Measurements from ENCODE around the gene PIGO. TPM values are rescaled to one million over a fixed set of nuclear protein-coding genes. Genes with fewer than 3 reads are reported as not detected.

The PIGO gene
- total and polyA plus RNA-seq, 9 of the 15 experiments (the other 6 are each of a cell fraction or from before 2014, with no cell fraction given) = 5.4 to 13.7 (median 9.7) TPM

GRCh38 chr9:35054185-35054835 is 42.1 kb downstream of the PIGO start (continued):
- TF ChIP-seq CEBPZ (IDR thresholded peaks at IDR 0.05; ENCODE audit: borderline replicate concordance, low read depth, low read length) (no peak), KLF1 (tag; IDR thresholded peaks at IDR 0.05) (no peak)

GRCh38 chr9:35051069-35051967 is 45.1 kb downstream of the PIGO start:
- in situ Hi-C loops (cut with MboI) = no loop called here
- TF ChIP-seq CLOCK (CRISPR knock-in tag; IDR thresholded peaks at IDR 0.05; ENCODE audit: borderline replicate concordance) (no peak), RAD21 (CRISPR knock-in tag; conservative IDR thresholded peaks at IDR 0.05 in 1 of 2, IDR thresholded peaks at IDR 0.05 in 1 of 2) (peak; percentile 27 to 73; a peak in 3 of 4 replicates), ATF2 (CRISPR knock-in tag; IDR thresholded peaks at IDR 0.05) (no peak), FOXA1 (IDR thresholded peaks at IDR 0.05; ENCODE audit: borderline replicate concordance) (no peak), SIRT6 (IDR thresholded peaks at IDR 0.05; ENCODE audit: low read depth, low read length) (no peak), SP2 (IDR thresholded peaks at IDR 0.05; ENCODE audit: extremely low read depth, low read depth, low read length, poor library complexity, severe bottlenecking) (no peak), FOXP1 (CRISPR knock-in tag; IDR thresholded peaks at IDR 0.05) (no peak)

More at GRCh38 chr9:35051069-35051967, 45.1 kb downstream of the PIGO start:
- FAIRE-seq (peak; percentile 89), DNase-seq (ENCODE audit: extremely low read depth in 1 of 4, low spot score in 3 of 4) (peak; percentile 43 to 72 (median 50)), ATAC-seq (peak; percentile 92)
- Histone ChIP-seq H3K9me3 (replicated peaks; ENCODE audit: control insufficient read depth, insufficient read depth, low read depth, low read length) (no peaks in the 10 kb centered on the region), H2AFZ (ENCODE audit: low read depth, low read length) (no peak overlapping the region), H3K4me3 (no peak overlapping the region), H3K27ac (ENCODE audit: extremely low read depth, low read depth, low read length) (no peak overlapping the region), H3K4me2 (ENCODE audit: insufficient read depth, low read length) (no peak overlapping the region; the same call in 1 of the 2 replicates), H3K9me1 (ENCODE audit: control insufficient read depth, insufficient read depth, low read length) (no peaks in the 10 kb centered on the region), H3K9ac (ENCODE audit: insufficient read depth in 1 of 2, low read depth in 2 of 2, low read length in 2 of 2) (no peak overlapping the region), H3K36me3 (ENCODE audit: control insufficient read depth, insufficient read depth, low read length) (peaks cover 16% of the 10 kb centered on the region; the same call in 2 of the 3 replicates), H3K27me3 (ENCODE audit: control insufficient read depth in 2 of 2, insufficient read depth in 2 of 2, low read length in 2 of 2) (no peaks in the 10 kb centered on the region), H3K79me2 (ENCODE audit: control insufficient read depth, insufficient read depth, low read length) (no peaks in the 10 kb centered on the region), H3K4me1 (replicated peaks in 1 of 2; ENCODE audit: control insufficient read depth in 2 of 2, insufficient read depth in 2 of 2, low read length in 2 of 2) (peaks cover 0 to 2% of the 10 kb centered on the region in 2 experiments; a peak in 2 of 5 replicates), H4K20me1 (replicated peaks; ENCODE audit: control insufficient read depth, insufficient read depth, low read length) (no peaks in the 10 kb centered on the region)
- CTCF ChIA-PET (ENCODE audit: low intra/inter-chr PET ratio) = interaction anchor here (0.8 to 1.5 kb wide), 2 partner anchors 66 to 151 kb away, joined by 5 to 7 read pairs; no protein-coding TSS in a partner anchor
- intact Hi-C loops (cut with micrococcal nuclease) = loop anchor here (5.0 kb wide), 2 partner anchors 54 to 154 kb away; a partner anchor contains a TSS
- WGBS (ENCODE audit: insufficient coverage, low coverage, missing lambda C conversion rate) = 21% methylated on average over 4 of the region's 7 CpGs
- BruUV-seq (replicated peaks) = no TSS peak
- POLR2A ChIA-PET = interaction anchor here (0.6 to 3.8 kb wide), 8 partner anchors 8 to 594 kb away, joined by 3 to 30 read pairs (median 4); partner anchors contain the start of genes PIGO and VCP

Measured in K562 (cell line).